Prostate gland (tissue), 2 donors: ENCODE results near the gene DLG2.

Source experiments
- POLR2AphosphoS5 ChIP-seq: sonication (generic); formaldehyde crosslinking; IDR thresholded peaks from one replicate; pipeline ENCODE4 v1.6.1; 2017; ENCODE audit warnings: antibody characterized with exemption
- TF ChIP-seq, protein P1 (sequence below), 4 experiments: fragments of 200-600 bp in 2 of 4; fragments of 450-650 bp in 2 of 4; sonication (generic) in 2 of 4; IDR thresholded peaks; 1 replicate in 3 of 4; 2 replicates in 1 of 4; pipeline ENCODE4 v1.5.1; 2016 to 2019; ENCODE audit warnings: antibody characterized with exemption in 4 of 4, mild to moderate bottlenecking in 2 of 4, moderate library complexity in 2 of 4

DNA sequence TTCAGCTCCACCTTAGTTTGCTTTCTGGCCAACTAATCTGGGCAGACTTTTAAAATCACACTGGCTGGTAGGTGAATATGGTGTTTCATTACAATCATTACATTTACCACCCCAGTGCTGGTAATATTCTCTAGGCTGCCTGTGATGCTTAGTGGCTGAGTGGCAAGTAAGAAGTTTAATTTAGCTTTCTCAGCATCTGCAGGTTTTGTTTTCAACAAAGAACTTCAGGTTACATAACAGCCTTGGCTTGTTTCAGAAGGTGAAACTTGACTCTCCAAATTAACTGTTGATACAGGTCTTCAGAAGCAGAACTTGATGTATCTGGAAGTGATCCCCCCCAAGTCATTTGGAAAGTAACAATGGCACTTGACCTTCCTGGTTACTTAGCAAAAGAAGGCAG lies 1917.7 kb downstream of the DLG2 start:
- TF ChIP-seq, protein P1, sequence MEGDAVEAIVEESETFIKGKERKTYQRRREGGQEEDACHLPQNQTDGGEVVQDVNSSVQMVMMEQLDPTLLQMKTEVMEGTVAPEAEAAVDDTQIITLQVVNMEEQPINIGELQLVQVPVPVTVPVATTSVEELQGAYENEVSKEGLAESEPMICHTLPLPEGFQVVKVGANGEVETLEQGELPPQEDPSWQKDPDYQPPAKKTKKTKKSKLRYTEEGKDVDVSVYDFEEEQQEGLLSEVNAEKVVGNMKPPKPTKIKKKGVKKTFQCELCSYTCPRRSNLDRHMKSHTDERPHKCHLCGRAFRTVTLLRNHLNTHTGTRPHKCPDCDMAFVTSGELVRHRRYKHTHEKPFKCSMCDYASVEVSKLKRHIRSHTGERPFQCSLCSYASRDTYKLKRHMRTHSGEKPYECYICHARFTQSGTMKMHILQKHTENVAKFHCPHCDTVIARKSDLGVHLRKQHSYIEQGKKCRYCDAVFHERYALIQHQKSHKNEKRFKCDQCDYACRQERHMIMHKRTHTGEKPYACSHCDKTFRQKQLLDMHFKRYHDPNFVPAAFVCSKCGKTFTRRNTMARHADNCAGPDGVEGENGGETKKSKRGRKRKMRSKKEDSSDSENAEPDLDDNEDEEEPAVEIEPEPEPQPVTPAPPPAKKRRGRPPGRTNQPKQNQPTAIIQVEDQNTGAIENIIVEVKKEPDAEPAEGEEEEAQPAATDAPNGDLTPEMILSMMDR (IDR thresholded peaks at IDR 0.05), result no peak
- no peak for TF ChIP-seq POLR2AphosphoS5
